OCI-LY3 (cell line): Measurements from ENCODE around the gene ATP9A.

Experiments
- H2AFZ ChIP-seq: fragments of 200-600, 300-600 bp; shearing (Covaris generic); 2 replicates; pipeline ENCODE4 v1.6.0; 2014; ENCODE audit warnings: antibody characterized with exemption, low read depth, low read length
- H3K27ac ChIP-seq: fragments of 200-600, 300-600 bp; sonication (generic); 2 replicates; pipeline ENCODE4 v1.5.1; 2014; ENCODE audit warnings: mild to moderate bottlenecking, low read length, moderate library complexity, mixed read lengths
- H3K27me3 ChIP-seq: fragments of 200-600, 300-600 bp; sonication (generic); 2 replicates; pipeline ENCODE4 v1.6.1; 2014; ENCODE audit warnings: low read depth, low read length, mixed read lengths
- H3K36me3 ChIP-seq: fragments of 200-600, 300-600 bp; sonication (generic); replicated peaks from 2 replicates; pipeline ENCODE3; 2014; ENCODE audit warnings: low read depth, low read length, mixed read lengths
- H3K4me1 ChIP-seq: fragments of 300-600, 200-600 bp; sonication (generic); 2 replicates; pipeline ENCODE4 v1.6.1; 2014; ENCODE audit warnings: low read length, mixed read lengths
- H3K4me2 ChIP-seq: fragments of 200-600, 300-600 bp; sonication (generic); 2 replicates; pipeline ENCODE4 v1.6.1; 2014; ENCODE audit warnings: low read length, mixed read lengths
- H3K4me3 ChIP-seq: fragments of 300-600, 200-600 bp; sonication (generic); 2 replicates; pipeline ENCODE4 v1.5.1; 2014; ENCODE audit warnings: antibody characterized with exemption, mild to moderate bottlenecking, low read length, moderate library complexity
- H3K79me2 ChIP-seq: fragments of 300-600, 200-600 bp; shearing (Covaris generic); 2 replicates; pipeline ENCODE4 v1.6.1; 2014; ENCODE audit warnings: mild to moderate bottlenecking, low read length, mixed read lengths
- H3K9ac ChIP-seq: fragments of 300-600, 200-600 bp; shearing (Covaris generic); 2 replicates; pipeline ENCODE4 v1.6.0; 2014; ENCODE audit warnings: mild to moderate bottlenecking, low read length, moderate library complexity
- H3K9me3 ChIP-seq: fragments of 200-600, 300-600 bp; shearing (Covaris generic); 2 replicates; pipeline ENCODE4 v1.6.1; 2014; ENCODE audit warnings: low read length, mixed read lengths; ENCODE audit not compliant: insufficient read depth
- H4K20me1 ChIP-seq: fragments of 200-600, 300-600 bp; sonication (generic); 2 replicates; pipeline ENCODE4 v1.6.1; 2016; ENCODE audit warnings: low read length, mixed read lengths; ENCODE audit not compliant: insufficient read depth
- CTCF ChIP-seq: fragments of 200-600, 300-600 bp; sonication (generic); IDR thresholded peaks from 2 replicates; pipeline ENCODE4 v1.5.1; 2014; ENCODE audit warnings: antibody characterized with exemption, low read length, low read depth
- EZH2phosphoT487 ChIP-seq: fragments of 200-600 bp; shearing (Covaris generic); IDR thresholded peaks from 2 replicates; pipeline ENCODE4 v1.6.1; 2018; ENCODE audit warnings: antibody characterized with exemption, mixed run types, low read depth

Gene ATP9A

GRCh38 chr20:51578145-51578459, 190.1 kb downstream of the ATP9A start:
- no peaks in the 10 kb centered on the region for H3K27me3 ChIP-seq
- no peak overlapping the region for H3K4me2 ChIP-seq
- H4K20me1 ChIP-seq, result no peaks in the 10 kb centered on the region
- no peak overlapping the region for H3K9ac ChIP-seq
- no peaks in the 10 kb centered on the region for H3K36me3 ChIP-seq
- H3K9me3 ChIP-seq, result no peaks in the 10 kb centered on the region; the same call in 1 of the 2 replicates
- TF ChIP-seq CTCF (no peak), EZH2phosphoT487 (no peak)
- H3K4me1 ChIP-seq, result peaks cover 9% of the 10 kb centered on the region
- no peak overlapping the region for H2AFZ ChIP-seq
- no peaks in the 10 kb centered on the region for H3K79me2 ChIP-seq
- H3K4me3 ChIP-seq, result no peak overlapping the region
- no peak overlapping the region for H3K27ac ChIP-seq

- no peak overlapping the region for H2AFZ ChIP-seq
- H3K9me3 ChIP-seq, result no peaks in the 10 kb centered on the region; the same call in 1 of the 2 replicates
- H3K4me1 ChIP-seq, result peaks cover 9% of the 10 kb centered on the region
- no peaks in the 10 kb centered on the region for H3K79me2 ChIP-seq
- H3K4me2 ChIP-seq, result no peak overlapping the region
- no peaks in the 10 kb centered on the region for H3K27me3 ChIP-seq
- no peaks in the 10 kb centered on the region for H4K20me1 ChIP-seq
- H3K27ac ChIP-seq, result no peak overlapping the region
- TF ChIP-seq EZH2phosphoT487, result no peak
- TF ChIP-seq CTCF, result no peak; the same call in 1 of the 2 replicates
- H3K9ac ChIP-seq, result no peak overlapping the region
- no peaks in the 10 kb centered on the region for H3K36me3 ChIP-seq
- no peak overlapping the region for H3K4me3 ChIP-seq
Observed at GRCh38 chr20:51577432-51578144, 190.6 kb downstream of the ATP9A start.

GRCh38 chr20:51575486-51575885, 192.7 kb downstream of the ATP9A start:
- Histone ChIP-seq H3K36me3 (no peaks in the 10 kb centered on the region), H3K27me3 (no peaks in the 10 kb centered on the region), H4K20me1 (no peaks in the 10 kb centered on the region), H2AFZ (no peak overlapping the region), H3K79me2 (no peaks in the 10 kb centered on the region), H3K4me3 (no peak overlapping the region), H3K9me3 (no peaks in the 10 kb centered on the region; the same call in 1 of the 2 replicates), H3K27ac (no peak overlapping the region), H3K4me2 (no peak overlapping the region), H3K4me1 (peaks cover under 1% of the 10 kb centered on the region), H3K9ac (no peak overlapping the region)
- no peak for TF ChIP-seq EZH2phosphoT487
- no peak for TF ChIP-seq CTCF

- Histone ChIP-seq H3K9ac (no peak overlapping the region), H2AFZ (no peak overlapping the region), H3K27me3 (no peaks in the 10 kb centered on the region), H3K36me3 (no peaks in the 10 kb centered on the region), H3K27ac (no peak overlapping the region), H3K4me3 (no peak overlapping the region), H3K4me2 (no peak overlapping the region), H3K9me3 (no peaks in the 10 kb centered on the region; the same call in 1 of the 2 replicates), H3K79me2 (no peaks in the 10 kb centered on the region), H4K20me1 (no peaks in the 10 kb centered on the region), H3K4me1 (no peaks in the 10 kb centered on the region)
- TF ChIP-seq EZH2phosphoT487 (no peak), CTCF (no peak)
Observed at GRCh38 chr20:51574248-51575033, 193.7 kb downstream of the ATP9A start.
